NCI-H2107 treated with DMSO at 0.1 percent for 48 hours (cell line): ENCODE data around the gene MAF.

Source experiments
- DNase-seq: peaks from one replicate; lab custom pipeline; 2025; ENCODE audit not compliant: unreplicated experiment; lab: John Stamatoyannopoulos, UW

The MAF gene

GRCh38 chr16:79547085-79547484 lies 53.5 kb downstream of the MAF start:
- DNase-seq, result no peak
